ENCODE data around the gene NFYA. TPM values are rescaled to one million over a fixed set of nuclear protein-coding genes. Genes with fewer than 3 reads are reported as not detected.

Gene NFYA
- total and polyA plus RNA-seq, 2 of the 4 experiments (the other 2 are of a cell fraction): 10.9 to 28.5 TPM

- Histone ChIP-seq H2BK5ac (ENCODE audit: low read depth, low read length, poor library complexity, severe bottlenecking) (no peak overlapping the region), H3K4ac (ENCODE audit: low read depth, low read length) (no peak overlapping the region), H3K9me1 (ENCODE audit: insufficient read depth, low read length) (0 out of 2 replicates have a peak, but pooled peaks cover 4% of the 10 kb centered on the region), H2BK15ac (ENCODE audit: low read depth, low read length) (no peak overlapping the region), H2AK5ac (ENCODE audit: low read depth, low read length) (no peak overlapping the region), H4K91ac (ENCODE audit: insufficient read depth, low read depth, low read length) (no peak overlapping the region), H3K27me3 (ENCODE audit: control insufficient read depth, insufficient read depth, low read length) (peaks cover 11% of the 10 kb centered on the region), H2BK120ac (ENCODE audit: low read depth, low read length) (no peak overlapping the region), H2BK20ac (ENCODE audit: low read depth, low read length) (no peak overlapping the region), H4K5ac (ENCODE audit: low read depth, low read length) (no peak overlapping the region), H4K8ac (ENCODE audit: low read depth in 2 of 2, low read length in 2 of 2) (no peak overlapping the region), H3K36me3 (ENCODE audit: control insufficient read depth, insufficient read depth, low read length) (no peaks in the 10 kb centered on the region), H3K9ac (ENCODE audit: low read depth, low read length) (no peak overlapping the region), H3K56ac (ENCODE audit: extremely low read depth, insufficient read depth, low read length) (no peak overlapping the region), H3K79me1 (ENCODE audit: low read depth in 1 of 2, low read length in 2 of 2) (no peaks in the 10 kb centered on the region), H3K18ac (ENCODE audit: low read depth, low read length) (no peak overlapping the region), H3K27ac (ENCODE audit: insufficient read depth, low read length) (no peak overlapping the region), H3K4me3 (ENCODE audit: insufficient read depth, low read depth, low read length) (no peak overlapping the region), H2AK9ac (replicated peaks; ENCODE audit: low read depth, low read length, poor library complexity) (no peak overlapping the region), H3K4me1 (ENCODE audit: control insufficient read depth, insufficient read depth, low read length) (peaks cover 5% of the 10 kb centered on the region; the same call in 1 of the 2 replicates), H3K9me3 (ENCODE audit: control insufficient read depth, insufficient read depth, low read length) (no peaks in the 10 kb centered on the region), H3K23ac (ENCODE audit: low read depth, low read length) (no peak overlapping the region), H3K14ac (replicated peaks; ENCODE audit: low read depth, low read length) (no peak overlapping the region), H4K20me1 (ENCODE audit: insufficient read depth, low read length) (no peaks in the 10 kb centered on the region), H2AFZ (replicated peaks; ENCODE audit: low read length, poor library complexity) (no peak overlapping the region), H3K4me2 (ENCODE audit: low read depth, low read length) (no peak overlapping the region)
- DNase-seq: no peak
- ChIA-PET CTCF (no interaction called here), POLR2A (ENCODE audit: unreplicated experiment) (no interaction called here)
- dilution Hi-C loops (cut with HindIII; ENCODE audit: low sequenced_read_pairs, unreplicated experiment): no loop called here
- ATAC-seq (ENCODE audit: low read depth): no peak
- TF ChIP-seq ELK1 (IDR thresholded peaks at IDR 0.05; ENCODE audit: borderline replicate concordance, low read depth, low read length): no peak
- TF ChIP-seq SMC3 (IDR thresholded peaks at IDR 0.05; ENCODE audit: low read depth, low read length): no peak
- no peak for TF ChIP-seq CEBPB (IDR thresholded peaks at IDR 0.05; ENCODE audit: low read depth, low read length)
- no peak for TF ChIP-seq MAFK (IDR thresholded peaks at IDR 0.05; ENCODE audit: low read depth, low read length)
- no peak for TF ChIP-seq RCOR1 (IDR thresholded peaks at IDR 0.05; ENCODE audit: insufficient replicate concordance, low read length)
- no peak for TF ChIP-seq NFE2L2 (IDR thresholded peaks at IDR 0.05; ENCODE audit: low read depth, low read length)
- TF ChIP-seq CTCF (conservative IDR thresholded peaks at IDR 0.05; ENCODE audit: low read depth, low read length): no peak
- no peak for TF ChIP-seq CHD1 (IDR thresholded peaks at IDR 0.05; ENCODE audit: low read depth, low read length)
- no peak for TF ChIP-seq POLR2A (IDR thresholded peaks at IDR 0.05; ENCODE audit: low read depth, low read length)
- no peak for TF ChIP-seq MAZ (IDR thresholded peaks at IDR 0.05; ENCODE audit: borderline replicate concordance, low read depth, low read length)
- no peak for TF ChIP-seq RFX5 (IDR thresholded peaks at IDR 0.05; ENCODE audit: low read depth, low read length)
- no peak for TF ChIP-seq MXI1 (IDR thresholded peaks at IDR 0.05; ENCODE audit: borderline replicate concordance, low read depth, low read length)
- no peak for TF ChIP-seq FOS (IDR thresholded peaks at IDR 0.05; ENCODE audit: low read depth, low read length)
- no peak for TF ChIP-seq RAD21 (IDR thresholded peaks at IDR 0.05; ENCODE audit: low read length)
- no peak for TF ChIP-seq BHLHE40 (IDR thresholded peaks at IDR 0.05; ENCODE audit: low read depth, low read length)
- TF ChIP-seq USF2 (IDR thresholded peaks at IDR 0.05; ENCODE audit: low read depth, low read length): no peak
- intact Hi-C loops (cut with micrococcal nuclease): no loop called here
- 76% methylated on average over 3 of the region's 5 CpGs; no CpG with 5 or more reads in 1 of the 2 experiments for WGBS, 2 experiments (ENCODE audit: extremely low coverage in 2 of 2, insufficient read length in 1 of 2)
- in situ Hi-C loops (cut with MboI; ENCODE audit: low sequenced_read_pairs): no loop called here
- BruUV-seq (replicated peaks): no TSS peak
Observed at GRCh38 chr6:41051873-41052272, 20.9 kb upstream of the NFYA start.

Data from IMR-90 (cell line).